HG02571 (cell line): ENCODE data around the gene ISG20L2.

ENCODE experiments used
- ATAC-seq: cut with Tn5 transposase; IDR thresholded peaks from one replicate; pipeline ENCODE4 v1.9.1; 2021; ENCODE audit warnings: mild to moderate bottlenecking, moderate library complexity; ENCODE audit not compliant: unreplicated experiment

Gene ISG20L2

DNA sequence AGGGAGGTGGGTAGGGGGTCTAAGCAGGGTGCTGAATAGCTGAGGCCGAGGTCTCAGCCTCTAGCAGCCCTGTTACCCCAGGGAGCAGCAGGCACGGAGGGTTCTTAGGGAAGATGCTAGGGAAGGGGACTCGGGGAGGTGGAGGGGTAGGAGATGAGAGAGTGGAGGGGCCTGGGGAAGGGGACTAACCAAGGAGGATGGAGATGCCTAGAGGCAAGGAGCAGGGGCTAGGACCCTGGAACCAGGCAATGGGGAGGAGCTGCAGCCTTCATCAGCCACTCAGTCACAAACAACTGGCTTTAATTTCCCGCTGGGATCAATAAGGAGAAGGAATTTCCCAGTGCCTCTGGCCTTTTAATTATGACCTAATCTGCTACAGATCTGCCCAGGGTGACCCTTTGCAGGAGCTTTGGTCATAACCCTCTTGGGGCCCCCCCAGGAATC, 20.3 kb downstream of the ISG20L2 start:
- no peak for ATAC-seq

DNA sequence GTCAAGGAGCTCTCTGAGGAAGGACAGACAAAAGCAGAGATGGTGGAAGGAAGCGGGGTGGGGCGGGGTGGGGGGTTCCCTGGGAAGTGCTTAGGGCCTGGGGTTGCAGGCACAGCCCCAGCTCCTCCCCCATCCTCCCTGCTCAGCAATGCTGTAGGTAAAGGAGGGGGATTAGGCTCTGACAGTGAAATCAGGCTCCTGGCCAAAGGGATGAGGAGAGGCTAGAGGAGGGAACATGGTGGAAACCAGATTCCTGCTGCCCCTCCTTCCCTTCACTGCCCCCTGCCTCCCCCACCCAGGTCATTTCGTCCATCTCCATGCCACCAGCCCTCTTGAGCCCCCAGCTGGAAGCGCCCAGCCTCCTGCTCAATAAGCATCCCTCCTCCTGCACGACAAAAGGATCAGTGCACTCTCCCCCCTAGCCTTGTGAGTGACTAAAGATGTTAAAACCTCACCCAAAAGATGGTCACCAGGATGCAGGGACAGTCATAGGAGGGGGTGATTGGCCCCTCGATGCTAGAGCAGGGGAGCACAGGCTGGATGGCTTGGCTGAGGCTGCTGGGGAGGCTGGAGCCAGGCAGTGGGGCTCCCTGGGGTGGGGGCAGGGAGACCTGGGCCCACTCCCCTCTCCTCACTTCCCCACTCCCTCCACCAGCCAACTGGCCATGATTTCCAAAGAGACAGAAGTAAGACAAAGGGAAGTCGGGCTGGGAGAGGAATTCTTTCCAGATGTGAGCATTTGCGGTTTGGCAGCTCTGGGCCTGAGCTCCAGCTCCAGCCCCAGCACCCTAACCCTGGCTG, 20.9 kb downstream of the ISG20L2 start:
- ATAC-seq, result no peak

DNA sequence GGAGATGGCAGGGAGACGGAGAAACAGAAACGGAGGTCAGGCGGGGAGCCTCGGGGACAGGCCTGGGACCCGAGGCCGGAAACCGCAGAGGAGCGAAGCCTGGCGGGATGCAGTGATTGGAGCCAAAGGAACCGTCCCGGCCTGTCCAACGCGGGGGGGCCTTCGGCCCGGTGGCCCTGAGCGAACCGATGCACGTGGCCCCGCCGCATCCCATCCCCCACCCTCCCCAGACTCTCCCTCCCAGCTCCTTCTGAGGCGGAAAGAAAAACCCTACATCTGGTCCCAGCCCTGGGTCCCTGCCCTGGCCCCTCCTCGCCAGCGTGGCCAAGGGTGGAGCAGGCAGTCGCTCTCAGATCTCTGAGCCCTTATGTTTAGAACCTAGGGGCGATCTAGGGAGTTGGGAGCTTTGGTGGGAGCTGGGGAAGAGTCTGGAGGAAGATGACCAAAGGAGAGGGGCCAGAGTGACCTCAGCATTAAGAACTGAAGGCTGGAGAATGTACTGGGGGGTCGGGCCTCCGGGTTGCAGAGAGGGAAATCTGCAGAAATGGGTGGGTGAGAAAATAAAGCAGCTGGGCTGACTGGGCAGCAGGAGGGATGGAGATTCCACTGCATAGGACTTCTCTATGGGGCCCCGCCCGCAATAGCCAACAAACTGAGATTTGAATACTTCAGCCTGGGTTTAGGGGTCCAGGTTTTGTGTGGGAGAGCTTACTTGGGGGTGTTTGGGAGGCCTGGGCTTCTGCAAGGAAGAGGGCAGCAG, 21.7 kb downstream of the ISG20L2 start:
- no peak for ATAC-seq

DNA sequence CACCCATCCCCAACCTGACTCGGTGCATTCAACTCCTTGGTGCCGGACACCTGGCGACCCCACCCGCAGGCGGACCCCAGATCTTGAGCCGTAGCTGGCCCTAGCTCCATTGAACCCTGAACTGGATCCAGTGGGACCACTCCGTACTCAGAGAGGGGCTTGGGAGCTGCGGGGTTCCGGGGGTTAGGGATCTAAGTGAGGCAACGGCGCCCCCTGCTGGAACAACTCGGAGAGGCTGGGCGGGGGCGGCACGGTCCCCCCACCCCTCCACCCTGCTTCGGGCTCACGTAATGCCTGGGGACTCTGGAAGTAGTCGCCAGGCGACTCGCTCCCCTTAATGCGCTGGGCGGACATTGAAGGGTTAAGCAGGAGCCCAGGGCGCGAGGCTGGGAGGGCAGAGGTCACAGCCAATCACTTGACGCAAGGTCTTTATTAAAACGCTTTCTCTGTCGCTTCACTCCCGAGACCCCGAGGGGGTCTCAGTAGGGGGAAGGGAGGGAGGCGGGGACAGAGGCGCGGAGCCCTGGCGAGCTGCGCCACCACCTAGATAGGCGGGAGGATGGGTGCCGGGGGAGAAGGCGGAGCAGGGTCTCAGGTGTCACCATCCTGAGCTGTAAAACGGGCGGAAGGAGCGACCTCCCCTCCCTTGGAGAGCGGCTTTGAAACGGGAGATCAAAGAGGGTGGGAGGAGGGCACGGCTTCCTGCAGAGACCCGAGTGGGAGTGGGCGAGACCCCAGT, 22.5 kb downstream of the ISG20L2 start:
- ATAC-seq, result no peak

DNA sequence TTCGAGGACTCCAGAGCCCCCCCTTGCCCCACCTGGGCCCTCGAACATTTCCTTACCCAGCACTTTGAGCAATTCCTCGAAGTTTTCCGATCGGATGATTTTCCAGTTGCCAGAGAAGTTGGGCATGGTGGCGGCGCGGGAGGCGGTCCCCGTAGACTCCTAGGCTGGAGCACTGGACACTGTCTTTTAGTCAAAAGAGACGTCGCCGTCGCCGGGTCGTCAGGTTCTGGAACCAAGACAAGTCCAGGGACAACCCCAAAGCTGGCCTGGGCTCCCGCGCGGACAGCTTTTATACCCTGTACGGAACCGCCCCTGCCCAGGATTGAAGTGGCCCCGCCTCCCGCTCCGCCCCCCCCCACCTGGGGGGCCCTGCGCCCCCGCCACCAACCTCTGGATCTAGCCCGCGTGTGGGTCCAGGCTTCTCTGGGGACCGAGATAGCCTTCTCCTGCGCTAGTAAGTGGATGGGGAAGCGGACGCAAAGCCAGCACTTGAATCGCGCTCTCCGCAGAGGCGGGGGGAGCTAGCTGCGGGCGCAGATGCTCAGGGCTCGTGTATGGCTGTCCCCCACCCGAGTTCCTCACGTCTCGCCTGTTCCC, 23.1 kb downstream of the ISG20L2 start, which contains the start of gene CRABP2:
CRABP2 (minus strand) TSS at position 263 of the 597 bp plus-strand sequence; CDS start at position 126, 137 bp downstream.
- ATAC-seq, result no peak

DNA sequence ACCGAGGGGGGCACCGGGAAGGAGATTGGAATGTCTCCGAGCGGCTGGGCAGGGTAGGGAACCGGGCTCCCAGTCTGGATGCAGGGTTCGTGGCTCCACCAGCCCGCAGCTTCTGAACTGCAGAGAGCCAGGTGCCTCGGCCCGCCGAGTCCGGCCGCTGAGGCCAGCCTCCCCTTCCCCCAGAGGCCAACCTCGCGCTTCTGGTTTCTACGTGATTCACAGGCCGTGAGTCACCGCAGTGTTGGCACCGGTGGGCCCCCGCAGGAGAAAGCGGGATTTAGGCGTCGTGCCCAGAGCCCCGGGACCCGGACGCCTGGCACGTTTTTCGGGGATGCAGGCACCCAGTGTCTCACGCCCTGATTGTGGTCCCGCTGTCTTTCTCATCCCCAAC, 23.6 kb downstream of the ISG20L2 start:
- ATAC-seq, result no peak

DNA sequence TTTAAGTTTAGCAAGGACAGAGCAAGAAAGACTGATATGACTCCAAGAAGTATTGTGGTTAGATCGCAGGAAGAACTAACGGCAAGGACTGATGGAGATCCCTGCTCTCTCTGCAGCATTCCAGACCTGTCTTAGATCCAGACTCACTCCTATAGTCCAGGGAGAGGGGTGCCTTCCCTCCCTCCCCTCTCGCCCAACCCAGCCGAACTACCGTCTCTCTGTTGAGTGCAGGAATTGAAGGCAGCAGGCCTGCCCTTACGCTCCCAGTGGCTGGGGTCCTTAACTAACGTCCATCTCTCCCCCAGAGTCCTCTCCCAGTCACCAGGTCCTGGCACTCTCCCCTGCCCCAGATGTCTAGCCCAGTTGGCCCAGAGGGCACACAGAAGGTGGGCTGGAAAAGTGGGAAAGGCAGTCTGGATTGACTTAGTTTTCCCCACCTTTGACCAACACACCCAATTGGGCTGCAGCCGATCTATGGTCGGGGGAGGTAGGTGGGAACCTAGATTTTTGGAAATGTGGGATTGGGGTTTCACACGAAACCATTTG, 24.3 kb downstream of the ISG20L2 start:
- no peak for ATAC-seq

DNA sequence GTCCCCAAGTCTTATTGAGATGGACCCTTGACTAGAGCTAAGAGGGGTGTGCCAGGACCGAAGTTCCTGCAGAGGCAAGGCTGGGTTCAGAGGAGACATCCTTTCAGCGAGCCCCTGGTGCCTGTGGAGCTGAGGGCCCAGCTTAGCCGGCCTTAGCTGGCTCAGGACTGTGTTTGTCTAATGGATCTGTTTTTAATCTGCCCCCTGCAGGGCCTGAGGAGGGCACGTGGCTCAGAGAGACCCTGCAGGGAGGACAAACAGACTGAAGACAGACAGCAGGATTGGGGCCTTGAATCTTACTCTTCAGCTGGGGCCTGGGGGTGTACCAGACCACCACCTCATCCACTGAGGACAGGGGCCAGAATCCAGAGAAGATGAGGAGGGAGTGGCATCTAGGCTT, 24.8 kb downstream of the ISG20L2 start:
- no peak for ATAC-seq

DNA sequence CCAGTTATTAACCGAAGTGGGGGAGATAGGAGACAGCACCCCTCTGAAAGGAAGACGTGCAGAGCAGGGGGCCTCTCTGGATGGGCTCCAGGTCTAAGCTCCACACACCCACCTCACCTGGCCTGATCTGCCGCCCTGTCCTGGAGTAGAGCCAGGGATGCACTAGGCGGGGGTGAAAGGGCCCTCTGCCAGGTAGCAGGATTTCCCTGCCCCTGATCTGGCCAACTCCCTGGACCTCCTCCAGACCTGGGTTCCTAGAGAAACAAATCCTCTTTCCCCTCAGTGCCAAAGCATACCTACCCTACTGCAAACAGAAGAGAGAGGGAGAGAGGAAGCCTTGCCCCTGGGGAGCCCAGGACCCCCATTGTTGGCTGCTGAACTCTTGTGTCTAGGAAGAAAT, 25.2 kb downstream of the ISG20L2 start:
- ATAC-seq, result no peak

DNA sequence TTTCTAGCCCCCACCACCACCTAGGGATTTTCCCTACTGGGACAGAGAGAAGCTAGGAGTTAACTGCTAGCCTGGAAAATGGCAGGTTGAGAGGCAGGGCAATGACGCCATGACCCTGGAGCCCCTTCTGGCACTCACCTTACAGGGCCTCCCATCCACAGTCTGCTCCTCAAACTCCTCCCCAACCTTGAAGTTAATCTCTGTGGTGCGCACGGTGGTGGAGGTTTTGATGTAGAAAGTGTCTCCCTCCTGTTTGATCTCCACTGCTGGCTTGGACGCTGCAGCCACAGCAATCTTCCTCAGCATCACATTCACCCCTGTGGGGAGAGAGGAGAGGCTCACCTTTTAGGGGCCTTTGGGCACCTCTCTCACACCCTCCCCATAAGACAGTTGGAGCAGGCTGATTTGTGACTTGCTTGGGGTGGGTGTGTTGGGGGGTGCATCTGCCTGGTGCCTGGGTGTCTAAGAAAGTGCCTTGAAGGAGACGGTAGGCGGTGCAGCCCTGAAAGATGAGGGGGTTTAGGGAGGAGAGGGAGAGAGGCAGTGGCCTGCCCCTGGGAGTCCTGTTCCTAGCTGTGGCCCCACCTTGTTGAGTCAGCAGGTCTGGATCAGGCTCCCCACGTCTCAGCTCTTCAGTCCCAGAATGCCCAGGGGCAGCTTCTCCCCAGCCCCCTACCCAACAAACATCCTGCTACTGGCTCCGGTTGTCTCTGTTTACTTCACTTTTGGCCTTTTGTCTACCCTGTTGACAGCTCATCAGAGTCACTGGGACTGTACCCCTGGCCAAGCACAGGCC, 27.6 kb downstream of the ISG20L2 start:
- no peak for ATAC-seq

DNA sequence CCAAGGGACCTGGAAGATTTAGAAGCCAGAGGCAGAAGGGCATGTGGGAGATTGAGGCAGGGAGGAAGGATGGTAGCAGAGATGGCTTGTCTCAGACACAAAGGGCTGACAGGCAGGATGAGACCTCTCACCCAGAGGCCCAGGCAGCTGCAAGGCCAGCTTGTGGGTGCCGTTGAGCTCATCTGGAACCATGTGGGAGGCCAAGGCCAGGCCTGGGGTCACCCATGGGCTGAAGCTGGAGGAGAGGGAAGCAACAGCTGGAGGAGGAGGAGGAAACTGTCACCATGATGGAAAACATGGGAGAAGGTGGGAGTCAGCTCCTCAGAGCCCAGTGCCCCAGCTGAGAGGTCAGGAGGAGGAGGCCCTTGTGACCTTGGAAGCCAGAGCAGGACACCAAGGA, 29.6 kb downstream of the ISG20L2 start:
- no peak for ATAC-seq

DNA sequence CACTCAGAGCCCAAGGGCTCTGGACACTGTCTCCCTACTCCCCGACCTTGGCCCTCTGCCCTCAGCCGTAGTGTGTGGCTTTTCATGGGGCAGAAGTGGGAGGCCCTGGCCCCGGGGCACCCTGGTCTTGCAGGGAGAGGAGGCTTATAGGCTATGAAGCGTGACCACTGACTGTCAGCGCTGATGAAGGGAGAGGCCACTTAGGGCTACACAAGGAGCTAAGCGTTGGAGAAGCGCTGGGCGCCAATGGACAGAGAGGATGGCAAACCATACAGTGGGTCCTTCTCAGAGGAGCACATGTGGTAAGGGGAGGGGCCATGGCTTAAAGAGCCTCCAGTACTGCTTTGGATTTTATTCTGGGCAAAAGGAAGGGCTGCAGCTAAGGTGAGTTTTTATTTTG, 31.1 kb downstream of the ISG20L2 start:
- no peak for ATAC-seq

DNA sequence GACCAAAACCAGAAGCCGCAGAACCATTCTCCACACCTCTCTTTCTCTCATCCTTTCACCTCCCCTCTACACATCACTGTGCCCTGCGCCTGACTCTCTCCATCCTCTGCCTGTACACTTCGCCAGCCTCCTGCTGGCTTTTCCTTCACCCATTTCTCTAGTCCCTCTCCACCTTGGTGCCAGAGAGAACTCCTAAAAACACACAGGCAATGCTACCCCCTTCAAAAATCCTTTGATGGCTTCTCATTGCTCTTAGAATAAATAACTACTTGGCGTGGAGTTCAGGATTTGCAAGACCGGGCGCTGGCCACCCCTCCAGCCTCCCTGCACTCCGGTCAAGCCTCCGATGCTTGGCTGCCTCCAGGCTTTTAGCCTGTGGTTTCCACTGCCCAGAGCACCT, 31.8 kb downstream of the ISG20L2 start:
- no peak for ATAC-seq

DNA sequence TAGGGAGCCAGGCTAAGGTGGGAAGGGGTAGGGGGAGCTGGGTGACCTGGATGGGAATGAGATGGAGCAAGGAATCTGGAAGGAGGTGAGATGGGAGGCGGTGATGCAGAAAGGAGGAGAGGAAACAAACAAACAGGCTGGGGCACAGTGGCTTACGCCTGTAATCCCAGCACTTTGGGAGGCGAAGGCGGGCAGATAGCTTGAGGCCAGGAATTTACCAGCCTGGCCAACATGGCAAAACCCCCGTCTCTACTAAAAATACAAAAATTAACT, 33.9 kb downstream of the ISG20L2 start:
- no peak for ATAC-seq

DNA sequence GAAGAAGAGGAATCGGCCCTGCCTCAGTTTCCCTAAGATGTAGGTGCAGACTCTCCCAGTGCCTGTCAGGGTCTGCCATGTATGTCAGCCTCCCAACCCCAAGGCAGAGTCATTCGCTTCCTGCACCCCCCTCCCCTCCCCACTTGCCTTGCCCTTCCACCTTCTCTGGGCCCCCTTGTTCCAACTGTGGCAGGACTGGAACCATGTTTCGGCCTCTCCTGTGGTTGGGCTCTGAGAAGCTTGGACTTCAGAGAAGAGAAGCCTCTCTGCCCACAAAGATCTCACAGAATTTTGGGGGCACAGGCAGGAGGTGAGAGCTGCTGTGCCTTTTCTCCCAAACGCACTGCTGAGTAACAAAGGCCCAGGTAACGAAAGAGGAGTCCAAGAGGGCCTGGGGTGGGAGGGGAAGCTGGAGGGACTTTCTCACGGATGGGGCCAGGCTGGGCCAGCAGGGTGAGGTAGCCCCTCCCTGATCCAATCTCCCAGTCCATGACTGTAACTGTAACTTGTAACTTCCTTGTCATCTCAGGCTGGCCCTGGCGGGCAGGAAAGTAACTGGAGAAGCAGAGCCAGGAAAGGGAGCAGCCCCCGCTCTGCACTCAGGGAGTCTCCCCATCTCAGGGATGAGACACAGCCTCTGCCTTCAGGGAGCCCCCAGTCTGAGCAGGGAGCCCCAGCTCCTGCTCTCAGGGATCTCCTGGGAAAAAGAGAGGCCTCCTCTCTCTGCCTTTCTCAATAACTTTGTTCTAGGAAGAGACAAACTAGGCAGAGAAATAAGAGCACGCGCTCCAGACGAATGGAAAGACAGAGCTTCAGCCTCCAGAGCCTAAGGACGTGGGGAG, 34.5 kb downstream of the ISG20L2 start:
- no peak for ATAC-seq

DNA sequence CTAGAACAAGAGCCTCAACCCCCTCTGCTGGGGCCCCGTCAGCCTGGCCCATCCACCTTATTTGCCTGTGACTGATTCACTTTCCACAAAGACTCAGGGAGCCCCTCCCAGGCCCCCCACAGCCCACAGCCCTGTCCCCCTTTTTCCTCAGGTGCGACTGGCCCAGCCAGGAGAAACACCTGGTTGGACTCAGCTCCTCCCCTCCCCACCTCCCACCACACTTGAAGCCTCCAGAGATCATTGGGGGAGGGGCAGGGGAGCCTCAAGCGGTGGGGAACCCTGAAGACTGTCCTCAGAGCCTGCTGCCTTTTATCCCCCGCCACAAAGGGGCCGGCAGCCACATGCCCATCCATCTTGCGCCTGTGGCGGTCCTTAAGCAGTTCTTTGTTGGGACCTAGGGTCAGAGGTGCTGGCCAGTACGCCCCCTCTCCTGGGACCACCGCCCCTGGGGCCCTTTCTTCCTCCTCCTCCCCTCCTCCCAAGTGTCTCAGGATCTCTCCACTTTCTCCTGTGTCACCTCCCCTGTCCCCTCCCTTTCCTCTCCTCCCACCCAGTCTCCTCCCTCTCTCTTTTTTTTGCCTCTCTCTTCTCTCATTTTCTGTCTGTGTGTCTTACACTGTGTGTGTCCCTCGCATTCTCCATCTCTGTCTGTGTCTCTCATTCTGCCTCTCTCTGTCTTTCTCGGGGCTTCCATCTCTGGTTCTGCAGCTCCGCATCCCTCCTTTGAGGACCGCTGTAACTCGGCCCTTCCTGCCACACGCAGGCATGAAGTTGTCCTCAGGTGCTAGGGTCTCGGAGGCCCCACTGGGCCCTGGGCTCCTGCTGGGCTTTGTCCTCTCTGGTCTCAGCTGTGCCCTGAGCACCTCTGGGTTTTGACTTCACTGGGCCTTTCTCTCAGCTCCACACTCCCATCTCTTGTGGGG, 35.4 kb downstream of the ISG20L2 start:
- ATAC-seq, result no peak

DNA sequence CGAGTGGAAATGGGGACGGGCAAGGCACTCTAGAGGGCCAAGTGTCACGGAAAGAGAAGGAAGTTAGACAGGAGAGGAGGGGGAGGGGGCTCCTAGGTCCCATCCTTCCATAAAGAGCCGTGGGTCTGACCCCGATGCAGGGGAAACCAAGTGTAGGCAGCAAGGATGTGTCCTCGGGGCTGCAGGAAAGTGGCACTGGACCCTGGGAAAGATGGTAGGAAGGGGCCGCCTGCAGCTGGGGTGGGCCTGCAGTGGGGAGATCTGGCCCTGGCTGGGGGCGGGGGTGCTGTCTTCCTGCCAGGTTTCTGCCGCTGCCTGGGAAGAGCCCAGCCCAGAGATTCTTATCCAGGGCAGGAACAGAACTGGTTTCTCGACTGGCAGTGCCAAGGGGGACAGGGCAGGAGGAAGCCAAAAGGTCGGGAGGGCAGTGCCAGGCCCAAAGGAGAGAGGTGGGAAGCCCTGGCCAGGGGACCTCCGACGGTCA, 36.1 kb downstream of the ISG20L2 start:
- no peak for ATAC-seq
